Thoracic aorta (tissue), 2 donors: ENCODE measurements around the gene GGTLC1. TPM values are rescaled to one million over a fixed set of nuclear protein-coding genes. Genes with fewer than 3 reads are reported as not detected.

Experiments used
- ATAC-seq: fragments of 150-250 bp; one replicate; pipeline ENCODE4 v1.8.0; 2017; ENCODE audit warnings: low read depth; ENCODE audit not compliant: insufficient number of reproducible peaks, low FRiP score
- DNase-seq: peaks from one replicate; pipeline ENCODE4 v3.0.0-alpha.2; 2020; ENCODE audit warnings: low spot score
- H3K27ac ChIP-seq, 2 donors: fragments of 200-600 bp; sonication (generic); 1 replicate in 1 of 2; 2 replicates in 1 of 2; pipeline ENCODE4 v1.5.1; 2016; ENCODE audit warnings: mild to moderate bottlenecking in 2 of 2, moderate library complexity in 2 of 2
- H3K27me3 ChIP-seq: fragments of 200-600 bp; sonication (generic); replicated peaks from 2 replicates; pipeline ENCODE4 v1.6.0; 2016; ENCODE audit warnings: mild to moderate bottlenecking; ENCODE audit not compliant: insufficient read depth
- H3K36me3 ChIP-seq: fragments of 200-600 bp; sonication (generic); one replicate; pipeline ENCODE4 v1.5.1; 2016
- H3K4me1 ChIP-seq, 2 donors: fragments of 200-600 bp; sonication (generic); 1 replicate in 1 of 2; 2 replicates in 1 of 2; pipeline versions ENCODE4 v1.5.1 to v1.6.0; 2016; ENCODE audit warnings: low read depth in 2 of 2, mild to moderate bottlenecking in 1 of 2; ENCODE audit not compliant: control insufficient read depth in 1 of 2
- H3K4me3 ChIP-seq: fragments of 200-600 bp; sonication (generic); 2 replicates; pipeline ENCODE4 v1.5.1; 2016; ENCODE audit warnings: mild to moderate bottlenecking
- H3K9me3 ChIP-seq: fragments of 200-600 bp; sonication (generic); 2 replicates; pipeline ENCODE4 v1.5.1; 2016
- total RNA-seq, 2 donors: library from RNA; depleted of rRNA; stranded (reverse); fragments of >200 nt; gene quantifications; one replicate each; pipeline versions ENCODE4 v1.1.0 to v1.2.3, GENCODE V29; 2016
- TF ChIP-seq, protein P1 (sequence below): fragments of 200-600 bp; sonication (generic); IDR thresholded peaks from one replicate; pipeline ENCODE4 v1.5.1; 2019; ENCODE audit warnings: antibody characterized with exemption

Gene GGTLC1
- total RNA-seq, 2 donors from 2014 or later: not detected

DNA sequence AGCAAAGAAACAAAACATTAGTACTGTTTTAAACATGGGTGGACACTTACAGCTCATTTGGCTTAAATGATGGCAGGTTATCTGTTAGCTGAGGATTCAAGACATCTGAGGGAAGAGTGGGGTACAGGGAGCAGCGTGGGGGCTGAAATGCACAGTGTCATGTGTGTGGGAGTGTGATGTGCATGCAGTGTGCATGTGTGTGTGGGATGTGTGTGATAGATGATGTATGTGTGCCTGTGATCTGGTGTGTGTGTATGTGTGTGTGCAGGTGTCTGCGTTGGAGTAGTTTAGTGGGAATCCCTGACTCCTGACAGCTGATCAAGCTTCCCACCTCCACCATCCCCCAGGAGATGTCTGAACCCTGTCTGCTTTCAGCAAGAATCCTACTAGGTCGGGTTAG, 25.4 kb upstream of the GGTLC1 start:
- DNase-seq: no peak
- TF ChIP-seq, protein P1, sequence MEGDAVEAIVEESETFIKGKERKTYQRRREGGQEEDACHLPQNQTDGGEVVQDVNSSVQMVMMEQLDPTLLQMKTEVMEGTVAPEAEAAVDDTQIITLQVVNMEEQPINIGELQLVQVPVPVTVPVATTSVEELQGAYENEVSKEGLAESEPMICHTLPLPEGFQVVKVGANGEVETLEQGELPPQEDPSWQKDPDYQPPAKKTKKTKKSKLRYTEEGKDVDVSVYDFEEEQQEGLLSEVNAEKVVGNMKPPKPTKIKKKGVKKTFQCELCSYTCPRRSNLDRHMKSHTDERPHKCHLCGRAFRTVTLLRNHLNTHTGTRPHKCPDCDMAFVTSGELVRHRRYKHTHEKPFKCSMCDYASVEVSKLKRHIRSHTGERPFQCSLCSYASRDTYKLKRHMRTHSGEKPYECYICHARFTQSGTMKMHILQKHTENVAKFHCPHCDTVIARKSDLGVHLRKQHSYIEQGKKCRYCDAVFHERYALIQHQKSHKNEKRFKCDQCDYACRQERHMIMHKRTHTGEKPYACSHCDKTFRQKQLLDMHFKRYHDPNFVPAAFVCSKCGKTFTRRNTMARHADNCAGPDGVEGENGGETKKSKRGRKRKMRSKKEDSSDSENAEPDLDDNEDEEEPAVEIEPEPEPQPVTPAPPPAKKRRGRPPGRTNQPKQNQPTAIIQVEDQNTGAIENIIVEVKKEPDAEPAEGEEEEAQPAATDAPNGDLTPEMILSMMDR: no peak
- no peaks in the 10 kb centered on the region for H3K27me3 ChIP-seq
- no peak overlapping the region for H3K4me3 ChIP-seq
- no peaks in the 10 kb centered on the region for H3K4me1 ChIP-seq
- H3K9me3 ChIP-seq: no peaks in the 10 kb centered on the region
- H3K36me3 ChIP-seq: no peaks in the 10 kb centered on the region
- no peak overlapping the region for H3K27ac ChIP-seq
- no peak for ATAC-seq

DNA sequence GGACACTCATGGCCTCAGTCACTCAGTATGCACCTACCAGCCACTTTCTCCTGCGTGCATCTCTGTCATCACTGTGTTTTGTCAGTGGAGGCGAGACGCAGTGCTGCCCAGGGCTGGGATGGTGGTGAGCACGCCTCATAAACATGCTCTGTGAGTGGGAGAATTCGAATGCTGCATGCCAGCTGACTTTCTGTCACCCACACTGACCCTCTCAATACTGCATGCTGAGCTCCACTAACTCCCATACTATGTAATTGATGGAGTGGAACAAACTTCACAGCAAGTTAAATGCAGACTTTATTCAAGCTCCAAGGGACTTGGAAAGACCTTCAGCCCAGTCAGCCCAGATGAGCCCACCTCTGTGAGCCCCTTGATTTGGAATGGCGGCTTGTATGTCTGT, 22.7 kb upstream of the GGTLC1 start:
- Histone ChIP-seq H3K36me3 (no peaks in the 10 kb centered on the region), H3K27me3 (no peaks in the 10 kb centered on the region), H3K27ac (no peak overlapping the region), H3K4me3 (no peak overlapping the region), H3K4me1 (no peaks in the 10 kb centered on the region), H3K9me3 (no peaks in the 10 kb centered on the region)
- ATAC-seq (no peak), DNase-seq (no peak)
- TF ChIP-seq, protein P1: no peak

DNA sequence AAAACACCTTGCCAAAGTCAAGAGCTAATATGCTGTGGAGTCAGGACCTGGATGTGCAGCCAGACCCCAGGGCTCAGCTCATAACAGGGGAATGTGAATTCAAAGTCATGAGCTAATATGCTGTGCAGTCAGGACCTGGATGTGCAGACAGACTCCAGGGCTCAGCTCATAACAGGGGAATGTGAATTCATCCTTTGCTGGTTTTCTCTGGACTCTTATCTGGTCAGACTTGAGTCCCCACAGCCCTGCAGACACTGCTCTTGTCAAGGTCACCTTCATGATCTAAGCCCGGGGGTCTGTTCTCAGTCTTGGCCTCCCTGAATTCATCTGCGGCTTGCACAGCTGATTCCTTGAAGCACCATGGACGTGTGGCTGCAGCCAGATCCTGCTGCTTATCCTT, 19.2 kb upstream of the GGTLC1 start:
- Histone ChIP-seq H3K4me3 (no peak overlapping the region), H3K9me3 (no peaks in the 10 kb centered on the region), H3K27ac (no peak overlapping the region), H3K27me3 (no peaks in the 10 kb centered on the region), H3K36me3 (no peaks in the 10 kb centered on the region), H3K4me1 (no peaks in the 10 kb centered on the region)
- TF ChIP-seq, protein P1: no peak
- ATAC-seq (no peak), DNase-seq (no peak)

DNA sequence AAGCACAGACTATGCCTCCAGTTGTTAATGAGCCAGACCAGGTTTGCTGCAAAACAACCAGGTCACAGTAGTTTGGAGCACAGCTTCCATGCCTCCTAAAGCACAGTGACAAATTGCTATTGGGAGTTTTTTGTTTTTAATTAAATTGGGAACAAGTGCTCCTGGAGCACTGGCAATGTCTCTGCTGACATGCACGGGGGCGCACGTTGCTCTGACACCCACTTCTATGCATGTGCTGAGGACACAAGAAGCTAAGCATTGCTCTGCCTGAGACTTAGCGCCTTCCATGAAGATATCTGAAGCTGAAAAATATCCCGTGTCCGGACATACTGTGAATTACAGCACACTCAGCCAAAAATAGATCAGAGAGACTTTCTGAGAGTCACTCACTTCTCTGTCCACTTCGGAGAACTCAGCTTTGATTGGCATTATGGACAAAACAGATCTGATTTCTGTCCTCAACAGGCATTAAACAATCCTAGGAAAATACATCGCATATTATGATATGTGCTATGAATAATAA, 18.6 kb upstream of the GGTLC1 start:
- Histone ChIP-seq H3K9me3 (no peaks in the 10 kb centered on the region), H3K27ac (no peak overlapping the region), H3K36me3 (no peaks in the 10 kb centered on the region), H3K4me3 (no peak overlapping the region), H3K27me3 (no peaks in the 10 kb centered on the region), H3K4me1 (no peaks in the 10 kb centered on the region)
- TF ChIP-seq, protein P1: no peak
- no peak for ATAC-seq
- DNase-seq: no peak

DNA sequence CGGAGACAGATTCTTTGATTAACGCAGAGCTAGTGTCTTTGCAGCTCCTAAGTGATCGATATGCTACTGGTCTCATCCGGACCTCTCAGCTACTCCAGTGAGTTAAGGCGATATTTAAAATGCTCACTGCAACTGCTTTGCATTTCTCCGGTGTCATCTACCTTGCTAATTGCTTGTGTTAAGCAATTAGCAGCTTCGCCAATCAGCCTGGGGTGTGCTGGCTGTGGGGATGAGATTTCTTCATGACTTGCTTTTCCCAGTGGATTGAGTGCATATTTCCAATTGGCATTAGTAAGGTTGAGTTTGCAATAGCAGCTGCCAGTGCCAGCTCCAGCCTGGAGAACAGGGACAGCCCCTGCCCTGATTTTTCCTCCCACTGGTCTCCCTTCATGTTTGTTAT, 18.0 kb upstream of the GGTLC1 start:
- no peak overlapping the region for H3K4me3 ChIP-seq
- no peaks in the 10 kb centered on the region for H3K36me3 ChIP-seq
- H3K4me1 ChIP-seq: no peaks in the 10 kb centered on the region
- H3K27me3 ChIP-seq: no peaks in the 10 kb centered on the region
- DNase-seq: no peak
- ATAC-seq: no peak
- no peaks in the 10 kb centered on the region for H3K9me3 ChIP-seq
- TF ChIP-seq, protein P1: no peak
- no peak overlapping the region for H3K27ac ChIP-seq
